ENCODE data around the gene TCP10L.
"Not testable (repeated sequence)": the region's sequence is repeated elsewhere in the genome, so short reads cannot be mapped to it uniquely, and the experiment has no call there.

Gene TCP10L

DNA sequence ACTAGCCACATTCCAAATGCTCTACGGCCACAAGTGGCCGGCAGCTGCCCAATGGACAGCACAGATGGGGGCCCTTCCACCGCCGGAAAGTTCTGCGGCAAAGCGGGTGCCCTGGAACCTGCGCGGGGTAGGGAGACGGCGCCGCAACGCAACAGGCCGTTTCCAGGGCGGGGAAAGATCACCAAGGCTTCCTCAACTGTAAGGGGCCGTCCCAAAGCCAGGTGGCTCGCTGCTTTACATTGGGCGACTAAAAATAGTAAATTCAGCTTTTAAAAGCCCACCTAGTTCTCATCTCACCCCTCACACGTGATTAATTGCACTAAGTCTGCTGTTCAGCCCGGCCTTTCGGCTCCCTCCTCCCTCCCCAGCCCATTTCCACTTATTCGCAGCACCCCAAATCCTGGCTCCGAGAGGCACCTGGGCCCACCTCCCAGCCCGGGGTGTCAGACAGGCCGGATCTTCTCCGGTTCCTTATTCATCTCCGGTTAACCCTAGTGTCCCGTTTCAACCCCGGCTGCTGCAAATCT, 26.2 kb upstream of the TCP10L start:
- no peak for DNase-seq (ENCODE audit: low spot score)
- peak overlapping the region; percentile 74 to 93 for H3K27ac ChIP-seq
- TF ChIP-seq, protein P1, sequence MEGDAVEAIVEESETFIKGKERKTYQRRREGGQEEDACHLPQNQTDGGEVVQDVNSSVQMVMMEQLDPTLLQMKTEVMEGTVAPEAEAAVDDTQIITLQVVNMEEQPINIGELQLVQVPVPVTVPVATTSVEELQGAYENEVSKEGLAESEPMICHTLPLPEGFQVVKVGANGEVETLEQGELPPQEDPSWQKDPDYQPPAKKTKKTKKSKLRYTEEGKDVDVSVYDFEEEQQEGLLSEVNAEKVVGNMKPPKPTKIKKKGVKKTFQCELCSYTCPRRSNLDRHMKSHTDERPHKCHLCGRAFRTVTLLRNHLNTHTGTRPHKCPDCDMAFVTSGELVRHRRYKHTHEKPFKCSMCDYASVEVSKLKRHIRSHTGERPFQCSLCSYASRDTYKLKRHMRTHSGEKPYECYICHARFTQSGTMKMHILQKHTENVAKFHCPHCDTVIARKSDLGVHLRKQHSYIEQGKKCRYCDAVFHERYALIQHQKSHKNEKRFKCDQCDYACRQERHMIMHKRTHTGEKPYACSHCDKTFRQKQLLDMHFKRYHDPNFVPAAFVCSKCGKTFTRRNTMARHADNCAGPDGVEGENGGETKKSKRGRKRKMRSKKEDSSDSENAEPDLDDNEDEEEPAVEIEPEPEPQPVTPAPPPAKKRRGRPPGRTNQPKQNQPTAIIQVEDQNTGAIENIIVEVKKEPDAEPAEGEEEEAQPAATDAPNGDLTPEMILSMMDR (IDR thresholded peaks at IDR 0.05), result no peak
- H3K4me3 ChIP-seq, result peak overlapping the region; percentile 95

DNA sequence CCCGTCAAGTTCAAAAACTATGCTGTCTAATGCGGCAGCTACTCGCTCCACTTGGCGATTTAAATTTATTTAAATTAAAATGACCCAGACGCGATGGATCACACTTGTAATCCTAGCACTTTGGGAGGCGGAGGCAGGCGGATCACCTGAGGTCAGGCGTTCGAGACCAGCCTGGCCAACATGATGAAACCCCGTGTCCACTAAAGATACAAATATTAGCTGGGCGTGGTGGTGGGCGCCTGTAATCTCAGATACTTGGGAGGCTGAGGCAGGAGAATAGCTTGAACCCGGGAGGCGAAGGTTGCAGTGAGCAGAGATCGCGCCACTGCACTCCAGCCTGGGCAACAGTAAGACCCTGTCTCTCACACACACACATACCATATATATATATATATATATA, 25.6 kb upstream of the TCP10L start:
- H3K27ac ChIP-seq; DNase-seq (ENCODE audit: low spot score): not testable (repeated sequence)
- peak overlapping the region; percentile 95 for H3K4me3 ChIP-seq

DNA sequence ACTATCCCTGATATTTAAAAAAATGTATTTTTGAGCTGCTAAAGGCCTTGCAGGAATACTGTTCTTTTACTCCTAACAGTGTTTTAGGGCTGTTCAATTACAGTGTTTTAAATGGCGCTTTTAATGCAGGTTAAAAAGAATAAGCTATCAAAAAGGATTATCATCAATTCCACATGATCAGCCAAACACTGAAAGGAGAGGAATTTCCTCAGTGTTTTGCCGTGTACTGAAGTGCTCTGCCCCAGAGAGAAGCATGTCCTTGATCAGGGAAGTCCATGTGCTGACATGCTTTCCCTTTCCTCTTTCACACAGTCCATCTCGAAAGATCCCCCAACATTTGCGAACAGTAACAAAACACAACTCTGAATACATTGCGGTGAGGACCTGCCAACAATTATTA, 23.5 kb upstream of the TCP10L start:
- TF ChIP-seq, protein P1 (IDR thresholded peaks at IDR 0.05), result no peak
- no peak overlapping the region for H3K27ac ChIP-seq
- no peak for DNase-seq (ENCODE audit: low spot score)
- H3K4me3 ChIP-seq, result no peak overlapping the region

DNA sequence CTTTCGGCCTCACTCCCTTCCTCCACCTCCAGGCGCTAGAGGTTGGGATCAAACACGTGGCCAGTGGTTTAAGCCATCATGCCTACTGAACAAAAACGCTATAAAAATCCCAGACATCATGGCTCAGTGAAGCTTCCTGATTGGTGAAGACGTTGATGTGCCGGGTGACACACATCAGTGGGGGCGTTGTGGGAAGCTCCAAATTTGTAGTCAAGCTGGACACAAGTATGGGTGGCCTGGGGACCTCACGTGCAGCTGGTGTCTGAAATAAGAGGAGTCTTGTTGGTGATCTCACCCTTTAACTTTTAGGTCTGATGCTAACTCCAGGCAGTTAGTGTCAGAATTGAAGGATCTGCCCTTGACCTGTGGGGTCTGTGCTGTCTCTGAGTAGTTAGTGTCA, 20.1 kb upstream of the TCP10L start:
- Histone ChIP-seq H3K27ac (no peak overlapping the region), H3K4me3 (no peak overlapping the region)
- TF ChIP-seq, protein P1 (IDR thresholded peaks at IDR 0.05), result no peak
- DNase-seq (ENCODE audit: low spot score), result no peak

DNA sequence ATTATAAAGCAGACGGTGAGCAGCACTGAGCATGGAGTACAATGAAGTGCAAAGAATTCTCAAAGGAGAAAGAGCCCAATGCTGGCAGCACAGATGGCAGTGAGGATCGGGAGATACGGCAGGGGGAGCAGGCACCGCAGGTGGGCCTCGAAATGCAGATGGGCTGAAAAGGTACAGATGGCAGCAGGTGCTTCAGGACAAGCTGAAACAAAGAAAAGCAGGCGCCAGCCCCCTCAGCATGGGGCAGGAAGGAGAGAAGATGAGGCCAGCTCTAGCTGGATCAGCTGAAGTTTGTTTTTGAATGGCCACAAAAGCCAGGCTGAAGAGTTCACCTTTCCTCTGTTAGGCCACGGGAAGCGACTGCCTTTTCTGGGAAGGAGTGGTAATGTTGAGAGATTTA, 19.1 kb upstream of the TCP10L start:
- no peak overlapping the region for H3K27ac ChIP-seq
- TF ChIP-seq, protein P1 (IDR thresholded peaks at IDR 0.05), result no peak

DNA sequence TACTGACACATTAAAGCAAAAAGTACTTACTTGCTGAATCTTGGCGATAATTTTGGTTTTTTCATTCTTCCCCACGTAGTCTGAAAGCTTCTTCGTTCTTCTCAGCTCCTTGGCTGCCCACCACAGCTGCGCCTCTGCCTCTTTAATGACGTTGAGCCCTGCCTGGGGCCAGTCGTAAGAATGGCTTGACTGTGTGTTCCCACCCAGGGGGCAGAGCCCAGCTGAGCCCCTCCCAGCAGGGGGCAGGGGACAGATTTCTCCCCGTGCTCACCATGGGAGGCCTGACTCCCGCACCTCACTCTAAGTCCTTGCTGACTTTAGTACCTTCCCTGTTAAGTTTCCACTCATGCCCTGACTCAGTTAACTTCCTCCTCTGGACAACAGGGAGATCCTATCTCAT, 17.8 kb upstream of the TCP10L start:
- DNase-seq (ENCODE audit: low spot score), result no peak
- Histone ChIP-seq H3K27ac (no peak overlapping the region), H3K4me3 (no peak overlapping the region)
- TF ChIP-seq, protein P1 (IDR thresholded peaks at IDR 0.05), result no peak

More for the DNA sequence above, 19.1 kb upstream of the TCP10L start:
- DNase-seq (ENCODE audit: low spot score), result no peak
- no peak overlapping the region for H3K4me3 ChIP-seq

DNA sequence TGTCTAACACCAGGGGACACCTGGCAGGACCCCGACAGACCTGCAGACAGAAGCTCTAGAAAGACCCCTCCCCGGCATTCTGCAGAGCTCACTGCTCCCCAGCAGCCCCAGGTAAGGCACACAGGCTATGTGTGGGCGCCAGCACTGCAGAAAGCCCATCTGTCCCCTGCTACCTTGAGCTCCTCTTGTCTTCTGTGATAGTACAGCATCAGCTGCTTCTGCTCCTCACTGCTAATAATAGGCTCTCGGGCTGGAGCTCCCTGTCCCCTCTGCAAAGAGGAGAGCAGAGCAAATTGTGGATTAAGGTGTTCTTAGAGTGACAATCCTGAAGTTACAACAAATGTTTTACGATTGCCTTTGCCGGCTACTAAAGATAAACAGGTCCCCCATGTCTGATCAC, 16.8 kb upstream of the TCP10L start:
- no peak overlapping the region for H3K4me3 ChIP-seq
- H3K27ac ChIP-seq, result no peak overlapping the region
- TF ChIP-seq, protein P1 (IDR thresholded peaks at IDR 0.05), result no peak
- no peak for DNase-seq (ENCODE audit: low spot score)

DNA sequence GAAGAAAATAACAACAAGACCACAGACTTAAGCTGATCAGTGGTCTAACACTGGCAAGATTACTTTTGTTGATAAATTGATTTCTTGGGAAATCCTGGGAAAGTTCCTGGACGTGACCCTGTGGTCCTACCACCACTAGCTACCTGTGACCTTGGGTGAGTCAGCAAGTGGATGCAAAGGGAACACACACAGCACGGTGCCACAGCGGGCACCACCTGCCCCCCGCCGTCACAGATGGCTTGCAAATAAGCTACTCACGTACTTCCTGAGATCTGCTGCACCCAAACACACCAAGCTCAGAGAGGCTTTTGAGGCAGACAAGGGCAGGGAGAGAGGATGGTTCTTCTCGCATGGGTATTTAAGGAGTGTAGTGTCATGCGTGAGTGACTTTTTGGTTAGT, 14.2 kb upstream of the TCP10L start:
- H3K4me3 ChIP-seq, result no peak overlapping the region
- DNase-seq (ENCODE audit: low spot score), result no peak

More for the DNA sequence above, 14.2 kb upstream of the TCP10L start:
- TF ChIP-seq, protein P1 (IDR thresholded peaks at IDR 0.05), result no peak
- no peak overlapping the region for H3K27ac ChIP-seq
